NCI-H2107 treated with DMSO at 0.1 percent for 48 hours (cell line): ENCODE data around the gene ISY1.
"Not testable (repeated sequence)": the region's sequence is repeated elsewhere in the genome, so short reads cannot be mapped to it uniquely, and the experiment has no call there.

Source experiments
- DNase-seq: peaks from one replicate; lab custom pipeline; 2025; ENCODE audit not compliant: unreplicated experiment; lab: John Stamatoyannopoulos, UW

ISY1 gene

DNA sequence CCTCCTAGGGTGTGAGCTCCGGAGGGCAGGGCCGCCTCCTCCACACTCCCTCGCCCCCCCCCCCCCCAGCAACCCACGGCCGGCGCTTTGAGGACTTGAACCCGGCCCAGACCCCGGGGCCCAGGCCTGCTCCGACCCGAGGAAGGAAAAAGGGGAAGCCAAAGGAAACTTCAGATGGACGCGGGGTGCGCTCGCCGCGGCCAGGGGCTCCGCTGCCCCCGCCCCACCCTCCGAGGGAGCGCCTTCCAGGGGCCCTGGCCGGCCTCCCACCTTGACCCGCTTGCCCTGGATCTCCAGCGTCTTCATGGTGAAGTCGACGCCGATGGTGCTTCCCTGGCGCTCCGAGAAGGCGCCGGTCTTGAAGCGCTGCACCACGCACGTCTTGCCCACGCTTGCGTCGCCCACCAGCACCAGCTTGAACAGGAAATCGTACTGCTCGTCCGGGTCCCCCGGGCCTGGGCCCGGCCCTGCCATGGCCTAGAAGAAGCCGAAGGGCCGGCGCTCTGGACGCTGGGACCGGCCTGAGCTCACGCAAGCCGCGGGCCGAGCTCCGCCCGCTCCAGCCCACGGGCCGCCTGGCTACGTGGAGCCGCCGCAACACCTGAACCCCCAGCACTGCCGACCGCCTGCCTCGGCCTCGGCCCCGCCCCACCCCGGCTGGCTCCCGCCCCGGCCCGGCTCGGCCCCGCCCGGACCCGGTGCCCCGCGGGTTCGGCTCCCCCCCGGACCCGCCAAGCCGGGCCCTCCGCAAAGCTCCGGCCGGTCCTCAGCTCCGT lies 39.7 kb downstream of the ISY1 start:
- DNase-seq, result no peak

- DNase-seq, result peak; percentile 27
Observed at GRCh38 chr3:129120254-129121004, 40.4 kb downstream of the ISY1 start.

- no peak for DNase-seq
Observed at GRCh38 chr3:129119365-129120100, 41.3 kb downstream of the ISY1 start.

DNA sequence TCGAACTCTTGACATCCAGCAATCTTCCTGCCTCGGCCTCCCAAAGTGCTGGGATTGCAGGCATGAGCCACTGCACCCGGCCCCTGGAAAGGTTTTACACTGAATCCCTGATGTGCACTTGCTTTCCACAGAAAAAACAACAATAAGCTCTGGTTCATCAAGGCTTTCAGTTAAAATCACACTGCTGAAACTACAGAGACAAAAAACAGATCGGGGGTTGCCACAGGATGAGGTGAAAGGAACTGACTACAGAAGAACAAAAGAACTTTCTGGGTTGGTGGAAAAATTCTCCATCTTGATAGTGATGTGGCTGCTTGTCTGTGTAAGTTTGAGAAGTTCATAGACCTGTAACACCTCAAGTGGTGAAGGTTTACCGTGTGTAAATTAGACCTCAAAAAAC lies 42.1 kb downstream of the ISY1 start:
- no peak for DNase-seq

GRCh38 chr3:129117134-129117533 lies 43.7 kb downstream of the ISY1 start:
- DNase-seq, result no peak

DNA sequence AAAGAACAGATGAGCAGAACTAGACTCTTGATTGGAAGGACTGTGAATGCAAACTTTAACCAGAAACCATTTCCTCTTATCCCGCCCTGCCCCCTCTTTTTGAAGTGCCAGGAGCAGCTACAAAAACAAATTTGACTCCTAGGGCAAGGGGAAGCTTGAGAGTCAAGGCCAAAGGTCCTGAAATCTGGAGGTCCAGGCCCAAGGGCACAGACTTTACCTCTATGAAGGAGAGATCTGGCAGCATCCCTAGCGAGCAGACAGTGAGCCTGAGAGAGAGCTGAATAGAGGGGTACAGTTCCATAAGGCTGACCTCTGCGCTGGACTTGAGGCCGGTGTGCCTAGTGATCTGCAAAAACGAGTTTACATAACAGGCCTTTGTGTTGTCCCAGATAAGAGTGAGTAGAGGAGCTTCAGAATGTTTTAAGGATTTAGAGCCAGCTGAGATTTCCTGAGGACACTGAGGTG lies 44.3 kb downstream of the ISY1 start:
- DNase-seq, result no peak

DNA sequence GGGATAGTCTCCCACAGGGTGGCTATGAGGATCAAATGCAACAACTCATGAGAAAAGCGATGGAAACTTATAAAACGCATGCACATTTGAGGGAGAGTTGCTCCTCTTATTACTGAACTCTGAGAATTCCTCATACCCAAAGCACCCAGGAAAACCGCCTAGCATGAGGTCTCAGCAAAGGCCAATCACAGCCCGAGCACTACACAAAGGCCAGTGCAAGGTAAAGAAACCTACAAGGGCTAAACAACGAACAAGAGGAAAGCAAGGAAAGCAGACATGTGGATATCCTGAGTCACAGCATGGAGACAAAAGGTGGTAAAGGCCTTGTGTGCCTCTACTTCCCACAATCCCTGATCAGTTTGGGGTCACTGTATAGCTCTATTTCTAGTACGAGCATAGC lies 46.4 kb downstream of the ISY1 start:
- no peak for DNase-seq

DNA sequence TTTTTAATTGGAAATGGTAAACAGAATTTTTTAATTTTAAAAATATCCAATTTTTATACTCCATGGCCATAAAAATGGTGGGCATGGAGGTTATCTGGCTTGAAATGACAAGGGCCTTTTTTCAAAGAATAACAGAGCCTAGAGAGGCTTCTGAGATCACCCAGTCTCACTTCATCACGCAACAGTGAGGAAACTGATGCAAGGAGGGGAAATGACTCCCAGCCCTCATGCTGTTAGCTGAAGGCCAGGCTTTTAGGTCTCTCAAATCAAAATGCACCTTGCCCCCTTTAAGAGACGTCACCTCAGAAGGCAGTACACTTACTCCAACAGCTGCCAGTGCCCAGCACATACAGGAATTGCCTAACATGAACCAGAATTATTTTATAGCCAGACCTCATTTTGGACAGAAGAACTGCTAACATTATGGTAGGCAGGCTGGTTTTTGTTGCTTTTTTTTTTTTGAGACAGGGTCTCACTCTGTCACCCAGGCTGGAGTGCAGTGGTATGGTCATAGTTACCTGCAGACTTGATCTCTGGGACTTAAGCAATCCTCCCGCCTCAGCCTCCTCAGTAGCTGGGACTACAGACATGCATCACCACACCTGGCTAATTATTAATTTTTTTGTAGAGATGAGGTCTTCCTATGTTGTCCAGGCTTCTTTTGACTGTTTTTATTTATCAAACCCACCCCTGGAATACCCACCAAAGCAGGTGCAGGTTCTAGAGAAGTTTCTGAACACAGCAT lies 48.4 kb downstream of the ISY1 start:
- no peak for DNase-seq

DNA sequence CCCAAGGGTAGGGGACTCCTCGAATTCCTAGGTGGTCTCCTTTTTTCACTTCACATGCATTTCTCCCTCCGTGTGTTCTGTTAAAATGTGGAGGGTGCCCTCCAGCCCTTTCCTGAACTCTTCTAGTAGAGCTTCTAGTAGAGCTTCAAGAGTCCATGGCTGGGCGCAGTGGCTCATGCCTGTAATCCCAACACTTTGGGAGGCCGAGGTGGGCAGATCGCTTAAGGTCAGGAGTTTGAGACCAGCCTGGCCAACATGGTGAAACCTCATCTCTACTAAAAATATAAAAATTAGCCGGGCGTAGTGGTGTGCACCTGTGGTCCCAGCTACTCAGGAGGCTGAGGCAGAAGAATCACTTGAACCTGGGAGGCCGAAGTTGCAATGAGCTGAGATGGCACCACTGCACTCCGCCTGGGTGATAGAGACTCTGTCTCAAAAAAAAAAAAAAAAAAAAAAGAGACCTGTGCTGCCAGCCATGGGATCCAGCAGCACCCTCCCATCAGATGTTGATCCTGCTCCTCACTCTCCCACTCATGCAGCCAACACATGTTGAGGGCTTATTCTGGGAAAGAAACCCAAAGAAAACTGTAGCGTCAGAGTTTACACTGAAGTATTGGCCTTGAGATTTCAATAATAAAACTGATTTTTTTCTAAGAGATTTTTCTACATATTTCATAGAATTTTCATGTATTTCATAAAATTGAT lies 49.6 kb downstream of the ISY1 start:
- DNase-seq, result not testable (repeated sequence)

DNA sequence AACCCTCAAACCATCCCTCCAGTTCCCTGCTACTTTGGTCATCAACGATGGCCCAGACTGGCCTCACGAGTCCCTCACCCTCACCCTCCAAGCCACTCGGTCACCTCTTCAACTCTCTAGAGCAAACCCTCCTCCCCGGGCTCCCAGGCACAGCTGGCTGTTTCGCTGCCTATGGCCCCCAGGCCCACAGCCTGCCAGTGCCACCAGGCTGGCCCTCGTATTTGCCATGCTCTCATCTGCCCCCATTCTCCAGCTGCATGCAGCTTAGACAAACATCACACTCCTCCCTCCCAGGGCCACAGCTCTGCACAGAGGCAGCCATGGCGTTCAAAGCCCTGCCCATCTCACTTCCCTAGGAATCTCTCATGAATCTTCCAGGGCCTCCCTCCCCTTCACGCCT lies 53.1 kb downstream of the ISY1 start:
- DNase-seq, result no peak

DNA sequence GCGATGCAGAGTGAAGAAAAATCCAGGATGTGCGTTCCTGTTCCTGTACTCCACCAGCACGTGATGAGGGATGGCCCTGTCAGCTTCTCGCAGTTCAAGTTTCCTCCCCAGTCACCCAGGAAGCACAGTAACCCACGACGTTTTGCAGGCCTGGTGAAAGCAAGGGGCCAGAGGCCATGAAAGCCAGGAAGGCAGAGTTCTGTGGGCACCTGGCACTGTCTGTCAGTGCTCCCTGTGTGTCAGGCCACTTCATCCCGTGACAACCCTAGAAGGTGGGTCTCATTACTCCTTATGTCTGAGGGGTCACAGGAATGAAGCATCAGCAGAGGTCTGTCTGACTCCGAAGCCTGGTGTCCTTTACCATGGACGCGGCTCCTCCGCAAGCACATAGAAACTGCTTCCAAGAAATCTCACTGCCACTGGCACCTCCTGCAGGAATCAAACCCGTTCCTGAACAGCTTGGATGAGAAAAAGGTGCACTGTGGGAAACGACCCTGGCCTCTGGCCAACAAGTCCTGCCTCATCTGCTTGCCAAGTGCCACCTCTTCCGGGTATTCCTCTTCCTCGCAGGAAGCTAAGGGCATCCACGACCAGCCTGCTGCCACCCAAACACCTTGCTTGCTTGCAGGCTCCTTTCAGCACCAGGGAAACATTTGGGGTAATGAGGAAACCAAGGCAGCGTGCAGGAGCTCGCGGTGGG lies 53.8 kb downstream of the ISY1 start:
- no peak for DNase-seq

GRCh38 chr3:129106320-129106719 lies 54.5 kb downstream of the ISY1 start:
- no peak for DNase-seq

- no peak for DNase-seq
Observed at GRCh38 chr3:129105862-129106261, 55.0 kb downstream of the ISY1 start.

GRCh38 chr3:129104498-129105079 lies 56.3 kb downstream of the ISY1 start:
- no peak for DNase-seq

DNA sequence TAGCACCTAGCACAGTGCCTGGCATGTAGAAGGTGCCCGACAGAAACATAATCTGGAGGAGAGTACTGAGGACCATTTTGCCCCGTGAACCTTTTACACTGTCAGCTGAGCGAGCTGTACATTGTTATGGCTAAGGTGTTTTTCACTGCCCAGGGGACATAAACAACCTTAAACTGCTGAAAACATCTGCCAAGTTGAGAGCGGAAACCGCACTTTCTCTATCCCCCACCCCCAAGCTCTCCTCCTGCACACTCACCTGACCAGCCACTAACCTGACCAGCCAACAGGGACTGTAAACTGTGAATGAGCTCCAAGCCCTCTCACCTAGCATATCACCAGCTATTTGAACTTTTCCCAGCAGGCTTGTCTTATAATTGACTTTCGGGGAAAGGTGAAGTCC lies 56.8 kb downstream of the ISY1 start:
- no peak for DNase-seq

DNA sequence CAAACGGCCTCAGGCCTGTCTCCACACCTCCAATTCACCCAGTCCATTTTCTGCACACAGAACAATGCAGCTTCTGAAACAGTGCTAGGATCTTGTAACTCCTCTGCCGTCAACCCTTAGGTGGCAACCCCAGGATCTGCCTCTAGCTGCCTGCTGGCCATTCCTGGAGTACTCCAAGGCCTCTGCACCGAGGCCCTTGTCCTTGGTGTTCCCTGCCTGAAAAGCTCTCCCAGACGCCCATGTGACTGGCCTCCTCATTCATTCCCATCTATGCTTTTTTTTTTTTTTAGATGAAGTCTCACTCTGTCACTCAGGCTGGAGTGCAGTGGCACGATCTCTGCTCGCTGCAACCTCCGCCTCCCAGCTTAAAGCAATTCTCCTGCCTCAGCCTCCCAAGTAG lies 57.6 kb downstream of the ISY1 start:
- DNase-seq, result no peak

- no peak for DNase-seq
Observed at GRCh38 chr3:129101370-129102138, 59.3 kb downstream of the ISY1 start.

GRCh38 chr3:129100274-129100673 lies 60.6 kb downstream of the ISY1 start:
- no peak for DNase-seq

- DNase-seq, result no peak
Observed at GRCh38 chr3:129095285-129095684, 65.6 kb downstream of the ISY1 start.
